ENCODE data around the gene ABLIM2. TPM values are rescaled to one million over a fixed set of nuclear protein-coding genes. Genes with fewer than 3 reads are reported as not detected.

The ABLIM2 gene
- total and polyA plus RNA-seq, 2 of the 8 experiments (the other 6 are each of a cell fraction or from before 2014, with no cell fraction given): 2.8 to 3.0 TPM

- Histone ChIP-seq H2BK12ac (ENCODE audit: low read depth, low read length) (no peak overlapping the region), H4K20me1 (replicated peaks in 1 of 2; ENCODE audit: control insufficient read depth in 1 of 2, insufficient read depth in 2 of 2, low read length in 2 of 2) (peaks cover 0 to 2% of the 10 kb centered on the region in 2 experiments), H3K14ac (ENCODE audit: insufficient read length) (no peak overlapping the region), H4K91ac (replicated peaks; ENCODE audit: insufficient read length, low read length) (no peak overlapping the region), H2AFZ (ENCODE audit: low read length) (no peak overlapping the region), H2BK5ac (ENCODE audit: low read depth, low read length) (no peak overlapping the region), H2AK5ac (ENCODE audit: low read depth, low read length) (no peak overlapping the region), H3K4me1 (replicated peaks in 1 of 4; ENCODE audit: control insufficient read depth in 3 of 4, insufficient read depth in 4 of 4, low read length in 3 of 4) (peaks cover 6 to 12% (median 10%) of the 10 kb centered on the region in 4 experiments; a peak in 6 of 7 replicates), H3K23me2 (ENCODE audit: low read depth, low read length) (no peaks in the 10 kb centered on the region), H3K79me1 (ENCODE audit: low read depth, low read length) (peaks cover 9% of the 10 kb centered on the region), H3K9ac (replicated peaks in 1 of 4; ENCODE audit: extremely low read depth in 1 of 4, low read depth in 3 of 4, low read length in 3 of 4) (no peak overlapping the region), H3K4me2 (ENCODE audit: insufficient read depth in 1 of 2, low read depth in 2 of 2, low read length in 2 of 2) (no peak overlapping the region), H2BK20ac (ENCODE audit: low read length) (no peak overlapping the region), H3K79me2 (ENCODE audit: control insufficient read depth in 1 of 2, insufficient read depth in 2 of 2, low read length in 2 of 2) (peaks cover 0 to 72% of the 10 kb centered on the region in 2 experiments; a peak in 3 of 4 replicates), H3K36me3 (ENCODE audit: control insufficient read depth in 2 of 4, insufficient read depth in 4 of 4, low read length in 3 of 4) (no peaks in the 10 kb centered on the region), H3K4ac (replicated peaks; ENCODE audit: insufficient read length, low read depth, low read length) (no peak overlapping the region), H4K5ac (ENCODE audit: insufficient read length, low read depth, low read length) (no peak overlapping the region), H2BK15ac (ENCODE audit: low read length) (no peak overlapping the region), H4K8ac (ENCODE audit: extremely low read depth, insufficient read depth, low read length) (no peak overlapping the region), H3K23ac (ENCODE audit: insufficient read length) (no peak overlapping the region), H3K56ac (replicated peaks; ENCODE audit: insufficient read length, low read depth, low read length) (no peak overlapping the region), H2BK120ac (replicated peaks; ENCODE audit: low read depth, low read length) (no peak overlapping the region), H3K27me3 (replicated peaks in 1 of 4; ENCODE audit: control insufficient read depth in 3 of 4, extremely low read depth in 1 of 4, insufficient read depth in 3 of 4, low read length in 3 of 4) (no peaks in the 10 kb centered on the region), H3K4me3 (ENCODE audit: extremely low read depth in 1 of 4, insufficient read depth in 2 of 4, low read depth in 3 of 4, low read length in 4 of 4) (no peak overlapping the region), H3K18ac (ENCODE audit: extremely low read depth, low read length) (no peak overlapping the region), H3K27ac (ENCODE audit: low read depth, low read length) (no peak overlapping the region), H3K9me3 (ENCODE audit: insufficient read depth in 2 of 2, low read depth in 1 of 2, low read length in 1 of 2) (no peaks in the 10 kb centered on the region)
- FAIRE-seq (no peak), DNase-seq (ENCODE audit: low read depth in 1 of 2, low spot score in 2 of 2) (no peak)
- TF ChIP-seq FOSL1 (IDR thresholded peaks at IDR 0.05; ENCODE audit: insufficient read depth, low read depth, low read length) (no peak), ZNF274 (IDR thresholded peaks at IDR 0.05; ENCODE audit: borderline replicate concordance, extremely low read depth, low read length) (no peak)
- WGBS, 2 experiments (ENCODE audit: extremely low coverage in 1 of 2, insufficient coverage in 1 of 2, insufficient read length in 1 of 2, insufficient replicate concordance in 2 of 2, low coverage in 1 of 2, low lambda C conversion rate in 2 of 2, missing lambda C conversion rate in 1 of 2): 90% methylated on average over 1 of the region's 1 CpG; no CpG with 5 or more reads in 1 of the 2 experiments
- POLR2A ChIA-PET (ENCODE audit: partially characterized antibody): no interaction called here
- CTCF ChIA-PET (ENCODE audit: partially characterized antibody): interaction anchor here (0.7 to 5.1 kb wide), 3 partner anchors 25 to 114 kb away, joined by 3 to 41 read pairs (median 4); no protein-coding TSS in a partner anchor
These were observed 226.3 kb downstream of the ABLIM2 start for GRCh38 chr4:7932287-7932686.

Measured in H1 (cell line).